PC-9 (cell line): ENCODE measurements around the gene NXN. TPM values are rescaled to one million over a fixed set of nuclear protein-coding genes. Genes with fewer than 3 reads are reported as not detected.

Experiments used
- BruUV-seq: library from RNA; stranded (reverse); fragments of 400-500 nt; replicated peaks from 2 replicates; lab custom pipeline; 2021; lab: Mats Ljungman, UMichigan
- CTCF ChIA-PET: fragments of 300-600 bp; sonication (Branson Sonifier 250); formaldehyde crosslinking; loops from one replicate; lab custom pipeline; 2022; ENCODE audit warnings: antibody characterized with exemption; lab: Charles Lee
- POLR2A ChIA-PET: fragments of 300-600 bp; sonication (Branson Sonifier 250); formaldehyde crosslinking; loops from one replicate; lab custom pipeline; 2022; ENCODE audit warnings: antibody characterized with exemption; ENCODE audit not compliant: unreplicated experiment; lab: Charles Lee
- DNase-seq, 2 experiments: peaks; one replicate each; pipeline versions ENCODE4 v3.0.0 to v3.0.0-alpha.2; 2015 to 2022; ENCODE audit warnings: mixed read lengths in 1 of 2
- H2AFZ ChIP-seq: fragments of 200-600 bp; sonication (generic); 2 replicates; pipeline ENCODE4 v1.8.1; 2017; ENCODE audit warnings: antibody characterized with exemption
- H3F3A ChIP-seq: fragments of 200-600 bp; sonication (generic); 2 replicates; pipeline ENCODE4 v1.8.1; 2017; ENCODE audit warnings: antibody characterized with exemption, mild to moderate bottlenecking, low read depth; ENCODE audit not compliant: insufficient read depth
- H3K27ac ChIP-seq: fragments of 200-600 bp; sonication (generic); 2 replicates; pipeline ENCODE4 v1.6.1; 2016; ENCODE audit warnings: mixed run types
- H3K27me3 ChIP-seq: fragments of 200-600 bp; sonication (generic); 2 replicates; pipeline ENCODE4 v1.6.1; 2016; ENCODE audit warnings: low read depth, mixed run types; ENCODE audit not compliant: insufficient read depth
- H3K36me3 ChIP-seq: fragments of 200-600 bp; sonication (generic); 2 replicates; pipeline ENCODE4 v1.6.1; 2016; ENCODE audit warnings: low read depth, mixed run types
- H3K4me1 ChIP-seq: fragments of 200-600 bp; sonication (generic); replicated peaks from 2 replicates; pipeline ENCODE4 v1.6.1; 2016; ENCODE audit warnings: mixed run types; ENCODE audit not compliant: insufficient read depth
- H3K4me2 ChIP-seq: fragments of 200-600 bp; sonication (generic); 2 replicates; pipeline ENCODE4 v1.6.1; 2017; ENCODE audit warnings: mixed run types
- H3K4me3 ChIP-seq: fragments of 200-600 bp; sonication (generic); 2 replicates; pipeline ENCODE4 v1.6.1; 2016; ENCODE audit warnings: mixed run types
- H3K79me2 ChIP-seq: fragments of 200-600 bp; sonication (generic); 2 replicates; pipeline ENCODE4 v1.6.1; 2017; ENCODE audit warnings: low read depth, mixed run types
- H3K9me2 ChIP-seq: fragments of 200-600 bp; sonication (generic); 2 replicates; pipeline ENCODE4 v1.8.1; 2017; ENCODE audit warnings: mild to moderate bottlenecking; ENCODE audit not compliant: insufficient read depth
- H3K9me3 ChIP-seq: fragments of 200-600 bp; sonication (generic); 2 replicates; pipeline ENCODE4 v1.8.1; 2016; ENCODE audit warnings: low read depth; ENCODE audit not compliant: insufficient read depth
- H4K20me1 ChIP-seq: fragments of 200-600 bp; sonication (generic); 2 replicates; pipeline ENCODE4 v1.8.1; 2017; ENCODE audit not compliant: insufficient read depth
- EZH2 ChIP-seq: fragments of 200-600 bp; sonication (generic); IDR thresholded peaks from 2 replicates; pipeline ENCODE4 v1.8.0; 2017; ENCODE audit warnings: antibody characterized with exemption, low read depth
- intact Hi-C: fragments of 100-400 bp; cut with micrococcal nuclease; formaldehyde crosslinking; loops from one replicate; pipeline ENCODE4 v1.10.0; 2022; ENCODE audit not compliant: unreplicated experiment
- total RNA-seq: library from RNA; stranded (reverse); gene quantifications from 2 replicates; pipeline ENCODE4 v1.2.3, GENCODE V29; 2021
- TF ChIP-seq, protein P1 (sequence below): fragments of 200-600 bp; sonication (generic); conservative IDR thresholded peaks from 2 replicates; pipeline ENCODE4 v1.6.1; 2017; ENCODE audit warnings: mixed run types, antibody characterized with exemption, mild to moderate bottlenecking, moderate library complexity

The NXN gene
- total RNA-seq, 1 experiment from 2014 or later: 59.8 TPM

- no peaks in the 10 kb centered on the region for H3K4me1 ChIP-seq
- no peaks in the 10 kb centered on the region for H3K9me2 ChIP-seq
- DNase-seq: no peak
- intact Hi-C loops: no loop called here
- TF ChIP-seq, protein P1, sequence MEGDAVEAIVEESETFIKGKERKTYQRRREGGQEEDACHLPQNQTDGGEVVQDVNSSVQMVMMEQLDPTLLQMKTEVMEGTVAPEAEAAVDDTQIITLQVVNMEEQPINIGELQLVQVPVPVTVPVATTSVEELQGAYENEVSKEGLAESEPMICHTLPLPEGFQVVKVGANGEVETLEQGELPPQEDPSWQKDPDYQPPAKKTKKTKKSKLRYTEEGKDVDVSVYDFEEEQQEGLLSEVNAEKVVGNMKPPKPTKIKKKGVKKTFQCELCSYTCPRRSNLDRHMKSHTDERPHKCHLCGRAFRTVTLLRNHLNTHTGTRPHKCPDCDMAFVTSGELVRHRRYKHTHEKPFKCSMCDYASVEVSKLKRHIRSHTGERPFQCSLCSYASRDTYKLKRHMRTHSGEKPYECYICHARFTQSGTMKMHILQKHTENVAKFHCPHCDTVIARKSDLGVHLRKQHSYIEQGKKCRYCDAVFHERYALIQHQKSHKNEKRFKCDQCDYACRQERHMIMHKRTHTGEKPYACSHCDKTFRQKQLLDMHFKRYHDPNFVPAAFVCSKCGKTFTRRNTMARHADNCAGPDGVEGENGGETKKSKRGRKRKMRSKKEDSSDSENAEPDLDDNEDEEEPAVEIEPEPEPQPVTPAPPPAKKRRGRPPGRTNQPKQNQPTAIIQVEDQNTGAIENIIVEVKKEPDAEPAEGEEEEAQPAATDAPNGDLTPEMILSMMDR: no peak
- TF ChIP-seq EZH2: no peak
- ChIA-PET CTCF (no interaction called here), POLR2A (no interaction called here)
- H4K20me1 ChIP-seq: peaks cover 6% of the 10 kb centered on the region
- no peaks in the 10 kb centered on the region for H3K36me3 ChIP-seq
- H3K27ac ChIP-seq: no peak overlapping the region
- no TSS peak for BruUV-seq
- no peaks in the 10 kb centered on the region for H3K9me3 ChIP-seq
- H3K27me3 ChIP-seq: no peaks in the 10 kb centered on the region
- H2AFZ ChIP-seq: no peak overlapping the region
- H3K4me2 ChIP-seq: no peak overlapping the region
- no peaks in the 10 kb centered on the region for H3K79me2 ChIP-seq
- peaks cover 3% of the 10 kb centered on the region; the same call in 1 of the 2 replicates for H3F3A ChIP-seq
- no peak overlapping the region for H3K4me3 ChIP-seq
These were observed 34.1 kb upstream of the NXN start for GRCh38 chr17:1013729-1014090.

GRCh38 chr17:1012823-1013728 lies 33.5 kb upstream of the NXN start:
- CTCF ChIA-PET: no interaction called here
- no peaks in the 10 kb centered on the region for H3K9me2 ChIP-seq
- no peak for DNase-seq
- H3K36me3 ChIP-seq: no peaks in the 10 kb centered on the region
- H3K4me1 ChIP-seq: no peaks in the 10 kb centered on the region
- H3K4me3 ChIP-seq: no peak overlapping the region
- no TSS peak for BruUV-seq
- POLR2A ChIA-PET: no interaction called here
- H3K4me2 ChIP-seq: no peak overlapping the region
- H2AFZ ChIP-seq: no peak overlapping the region
- no peaks in the 10 kb centered on the region for H3K79me2 ChIP-seq
- H3K9me3 ChIP-seq: no peaks in the 10 kb centered on the region
- no peak overlapping the region for H3K27ac ChIP-seq
- H3K27me3 ChIP-seq: no peaks in the 10 kb centered on the region
- peaks cover 3% of the 10 kb centered on the region for H4K20me1 ChIP-seq
- intact Hi-C loops: no loop called here
- TF ChIP-seq, protein P1: no peak
- TF ChIP-seq EZH2: no peak
- H3F3A ChIP-seq: peaks cover 3% of the 10 kb centered on the region; the same call in 1 of the 2 replicates

DNA sequence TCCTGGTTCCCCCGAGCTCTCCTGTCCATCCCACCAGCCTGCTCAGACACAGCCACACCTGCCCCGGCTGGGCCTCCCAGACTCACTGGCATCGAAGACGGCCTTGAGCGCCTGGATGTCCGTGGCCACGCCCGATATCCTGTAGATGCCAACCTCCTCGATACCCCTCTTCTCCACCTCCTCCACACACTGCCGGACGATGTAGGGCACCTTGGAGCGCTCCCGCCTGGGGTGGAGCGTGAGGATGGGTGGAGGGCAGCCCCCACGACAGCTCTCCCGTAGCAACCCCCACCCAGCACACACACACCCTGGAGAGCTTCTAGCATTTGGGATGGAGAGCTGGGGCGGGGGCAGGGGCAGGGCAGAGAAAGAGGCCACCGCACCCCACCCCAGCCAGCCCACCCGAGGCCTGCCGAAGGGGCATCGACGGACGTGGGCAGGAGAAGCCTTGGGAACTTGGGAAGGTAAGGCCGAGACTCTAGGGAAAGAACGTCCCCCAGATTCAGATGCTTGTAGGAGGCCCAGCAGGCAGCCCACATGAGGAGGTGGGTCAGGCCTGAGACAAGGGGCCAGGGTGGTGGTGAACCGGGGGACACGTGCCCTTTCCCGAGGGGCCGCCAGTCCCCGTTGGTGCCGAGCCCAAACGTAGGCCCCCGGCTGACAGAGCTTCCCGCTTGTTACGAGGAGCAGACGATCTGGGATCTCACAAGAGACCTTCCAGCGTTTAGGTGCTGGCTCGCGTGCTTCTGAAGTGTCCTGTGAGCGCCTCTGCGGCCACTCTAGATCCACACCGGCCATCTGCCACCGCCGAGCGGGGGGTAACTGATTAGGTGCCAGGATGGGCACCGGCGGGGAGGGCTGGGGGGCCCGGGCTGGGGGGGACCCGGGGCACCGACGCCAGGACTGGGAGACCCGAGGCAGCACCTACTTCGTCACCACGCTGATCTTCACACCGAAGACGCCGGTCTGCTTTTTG lies 32.5 kb upstream of the NXN start:
- Histone ChIP-seq H3K9me2 (no peaks in the 10 kb centered on the region), H3F3A (peaks cover 3% of the 10 kb centered on the region; the same call in 1 of the 2 replicates), H3K4me3 (no peak overlapping the region), H3K9me3 (no peaks in the 10 kb centered on the region), H3K27me3 (no peaks in the 10 kb centered on the region), H2AFZ (no peak overlapping the region), H3K27ac (no peak overlapping the region), H3K36me3 (no peaks in the 10 kb centered on the region), H3K4me2 (no peak overlapping the region), H4K20me1 (peaks cover 3% of the 10 kb centered on the region), H3K79me2 (no peaks in the 10 kb centered on the region), H3K4me1 (no peaks in the 10 kb centered on the region)
- ChIA-PET CTCF (no interaction called here), POLR2A (no interaction called here)
- intact Hi-C loops: no loop called here
- TF ChIP-seq, protein P1: no peak
- TF ChIP-seq EZH2: no peak
- no TSS peak for BruUV-seq
- no peak for DNase-seq
